BE2C (cell line): ENCODE data around the gene ALG11.

Experiments
- DNase-seq: peaks from one replicate; pipeline ENCODE4 v3.0.0-alpha.2; 2020
- H3K27me3 ChIP-seq: fragments of 250-450 bp; sonication (Bioruptor Pico); 2 replicates; pipeline ENCODE4 v1.5.1; 2020; ENCODE audit warnings: mild to moderate bottlenecking
- H3K36me3 ChIP-seq: fragments of 250-450 bp; sonication (Bioruptor Pico); 2 replicates; pipeline ENCODE4 v1.5.1; 2020; ENCODE audit warnings: mild to moderate bottlenecking
- H3K4me1 ChIP-seq: fragments of 250-450 bp; sonication (Bioruptor Pico); 2 replicates; pipeline ENCODE4 v1.5.1; 2020
- H3K4me3 ChIP-seq: 2 replicates; pipeline ENCODE4 v1.5.1; 2011; ENCODE audit warnings: low read depth, low read length
- H3K9me3 ChIP-seq: fragments of 250-450 bp; sonication (Bioruptor Pico); 2 replicates; pipeline ENCODE4 v1.5.1; 2020
- CTCF ChIP-seq: IDR thresholded peaks from 2 replicates; pipeline ENCODE4 v1.5.1; 2012; ENCODE audit warnings: mild to moderate bottlenecking, low read depth, low read length

The ALG11 gene

GRCh38 chr13:52001120-52001731, 11.0 kb upstream of the ALG11 start:
- H3K36me3 ChIP-seq = no peaks in the 10 kb centered on the region
- H3K4me1 ChIP-seq = no peaks in the 10 kb centered on the region
- no peak overlapping the region for H3K4me3 ChIP-seq
- H3K27me3 ChIP-seq = no peaks in the 10 kb centered on the region
- peak; percentile 68 for TF ChIP-seq CTCF
- no peaks in the 10 kb centered on the region for H3K9me3 ChIP-seq
- DNase-seq = no peak

- no peak overlapping the region for H3K4me3 ChIP-seq
- DNase-seq = no peak
- H3K36me3 ChIP-seq = no peaks in the 10 kb centered on the region
- H3K9me3 ChIP-seq = no peaks in the 10 kb centered on the region
- TF ChIP-seq CTCF = no peak
- H3K4me1 ChIP-seq = no peaks in the 10 kb centered on the region
- H3K27me3 ChIP-seq = no peaks in the 10 kb centered on the region
Measured at GRCh38 chr13:52002361-52002760, 9.8 kb upstream of the ALG11 start.

GRCh38 chr13:52003541-52003940, 8.7 kb upstream of the ALG11 start:
- Histone ChIP-seq H3K36me3 (no peaks in the 10 kb centered on the region), H3K4me3 (no peak overlapping the region), H3K27me3 (no peaks in the 10 kb centered on the region), H3K9me3 (no peaks in the 10 kb centered on the region), H3K4me1 (no peaks in the 10 kb centered on the region)
- no peak for TF ChIP-seq CTCF
- DNase-seq = no peak

GRCh38 chr13:52004511-52005170, 7.6 kb upstream of the ALG11 start:
- H3K27me3 ChIP-seq = no peaks in the 10 kb centered on the region
- H3K4me3 ChIP-seq = no peak overlapping the region
- no peak for TF ChIP-seq CTCF
- no peaks in the 10 kb centered on the region for H3K4me1 ChIP-seq
- H3K36me3 ChIP-seq = no peaks in the 10 kb centered on the region
- H3K9me3 ChIP-seq = no peaks in the 10 kb centered on the region
- DNase-seq = no peak

- DNase-seq = no peak
- Histone ChIP-seq H3K36me3 (no peaks in the 10 kb centered on the region), H3K4me3 (no peak overlapping the region), H3K4me1 (no peaks in the 10 kb centered on the region), H3K9me3 (no peaks in the 10 kb centered on the region), H3K27me3 (no peaks in the 10 kb centered on the region; the same call in 1 of the 2 replicates)
- TF ChIP-seq CTCF = no peak
Measured at GRCh38 chr13:52005841-52006522, 6.2 kb upstream of the ALG11 start.
